Fibroblast of lung (primary cell): ENCODE results near the gene PRELID2. TPM values are rescaled to one million over a fixed set of nuclear protein-coding genes. Genes with fewer than 3 reads are reported as not detected.

Source experiments
- DNase-seq, 2 donors: peaks; one replicate each; pipeline versions ENCODE4 v3.0.0 to v3.0.0-alpha.2; 2010; ENCODE audit warnings: low read depth in 2 of 2
- H2AFZ ChIP-seq: 2 replicates; pipeline ENCODE4 v1.5.1; 2012; ENCODE audit warnings: low read length, control low read depth, inconsistent platforms
- H3K27ac ChIP-seq: 2 replicates; pipeline ENCODE4 v1.5.1; 2011; ENCODE audit warnings: low read length, control low read depth; ENCODE audit not compliant: insufficient read depth
- H3K27me3 ChIP-seq: 2 replicates; pipeline ENCODE4 v1.5.1; 2011; ENCODE audit warnings: mild to moderate bottlenecking, low read length; ENCODE audit not compliant: control insufficient read depth, insufficient read depth
- H3K36me3 ChIP-seq: 2 replicates; pipeline ENCODE4 v1.5.1; 2011; ENCODE audit warnings: low read length; ENCODE audit not compliant: control insufficient read depth, insufficient read depth
- H3K4me1 ChIP-seq: 2 replicates; pipeline ENCODE4 v1.5.1; 2011; ENCODE audit warnings: low read length; ENCODE audit not compliant: control insufficient read depth, insufficient read depth; ENCODE audit errors: extremely low read depth
- H3K4me2 ChIP-seq: 2 replicates; pipeline ENCODE4 v1.5.1; 2011; ENCODE audit warnings: low read length, control low read depth; ENCODE audit not compliant: insufficient read depth; ENCODE audit errors: extremely low read depth
- H3K4me3 ChIP-seq, 4 experiments: fragments of 200-600 bp in 1 of 4; sonication (generic) in 1 of 4; replicated peaks in 1 of 4; 2 replicates each; pipeline ENCODE4 v1.5.1; 2011 to 2016; ENCODE audit warnings: low read length in 4 of 4, low read depth in 3 of 4, mild to moderate bottlenecking in 3 of 4, control low read depth in 2 of 4, inconsistent platforms in 1 of 4, mixed read lengths in 1 of 4; ENCODE audit not compliant: insufficient read depth in 1 of 4; ENCODE audit errors: control extremely low read depth in 1 of 4
- H3K79me2 ChIP-seq: 2 replicates; pipeline ENCODE4 v1.5.1; 2012; ENCODE audit warnings: mild to moderate bottlenecking, low read length, inconsistent platforms; ENCODE audit not compliant: control insufficient read depth, insufficient read depth
- H3K9ac ChIP-seq: 2 replicates; pipeline ENCODE4 v1.5.1; 2011; ENCODE audit warnings: mild to moderate bottlenecking, low read length, control low read depth; ENCODE audit not compliant: insufficient read depth
- H3K9me3 ChIP-seq: 2 replicates; pipeline ENCODE4 v1.5.1; 2012; ENCODE audit warnings: low read depth, low read length; ENCODE audit not compliant: control insufficient read depth, insufficient read depth
- H4K20me1 ChIP-seq: 2 replicates; pipeline ENCODE4 v1.5.1; 2011; ENCODE audit warnings: low read length; ENCODE audit not compliant: control insufficient read depth, insufficient read depth; ENCODE audit errors: extremely low read depth
- EZH2 ChIP-seq: IDR thresholded peaks from 2 replicates; pipeline ENCODE4 v1.5.1; 2012; ENCODE audit warnings: low read length, control low read depth, mild to moderate bottlenecking; ENCODE audit errors: missing control alignments
- polyA plus RNA-seq, 2 donors: library from polyadenylated mRNA; depleted of rRNA in 1 of 2; stranded (reverse) in 1 of 2; unstranded in 1 of 2; fragments of >200 nt; gene quantifications; 2 replicates each; pipeline ENCODE4 v1.2.1, GENCODE V29; 2011 to 2012; ENCODE audit warnings: missing spikeins in 1 of 2
- total RNA-seq: library from RNA; depleted of rRNA; stranded (reverse); fragments of >200 nt; gene quantifications from 2 replicates; pipeline ENCODE4 v1.2.1, GENCODE V29; 2014
- TF ChIP-seq, protein P1 (sequence below), 2 donors: IDR thresholded peaks in 1 of 2; conservative IDR thresholded peaks in 1 of 2; 1 replicate in 1 of 2; 2 replicates in 1 of 2; pipeline ENCODE4 v1.5.1; 2011 to 2012; ENCODE audit warnings: low read length in 2 of 2, control low read depth in 1 of 2, inconsistent platforms in 1 of 2, low read depth in 1 of 2, mild to moderate bottlenecking in 1 of 2

Gene PRELID2
- total and polyA plus RNA-seq, 2 donors (not counting 1 experiment from before 2014, with no cell fraction given) = 6.1 to 27.9 TPM

DNA sequence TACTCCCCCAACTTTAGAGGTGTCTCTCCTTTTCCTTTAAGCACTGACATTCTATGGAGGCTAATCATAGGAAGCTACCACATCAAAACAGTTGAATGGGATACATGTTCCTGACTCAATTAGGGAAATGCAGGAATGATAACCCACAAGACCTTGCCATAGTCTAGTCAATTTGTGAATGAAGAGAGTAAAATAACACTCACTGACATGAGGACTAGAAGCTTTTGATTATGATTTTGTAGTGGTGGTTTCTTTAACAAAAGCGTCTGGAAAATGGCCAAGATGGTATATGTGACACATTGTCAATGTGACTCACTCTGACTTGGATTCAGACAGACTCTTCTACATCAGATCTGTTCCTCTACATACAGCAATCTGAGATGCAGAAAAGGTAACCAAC lies 13.7 kb upstream of the PRELID2 start:
- peaks cover 8% of the 10 kb centered on the region for H3K4me1 ChIP-seq
- no peaks in the 10 kb centered on the region for H3K27me3 ChIP-seq
- H2AFZ ChIP-seq = no peak overlapping the region
- H3K79me2 ChIP-seq = no peaks in the 10 kb centered on the region
- no peak overlapping the region for H3K27ac ChIP-seq
- no peaks in the 10 kb centered on the region for H4K20me1 ChIP-seq
- H3K36me3 ChIP-seq = no peaks in the 10 kb centered on the region
- no peak overlapping the region for H3K9ac ChIP-seq
- H3K4me2 ChIP-seq = no peak overlapping the region
- no peaks in the 10 kb centered on the region for H3K9me3 ChIP-seq
- peak; percentile 27 to 64 for DNase-seq
- TF ChIP-seq, protein P1, sequence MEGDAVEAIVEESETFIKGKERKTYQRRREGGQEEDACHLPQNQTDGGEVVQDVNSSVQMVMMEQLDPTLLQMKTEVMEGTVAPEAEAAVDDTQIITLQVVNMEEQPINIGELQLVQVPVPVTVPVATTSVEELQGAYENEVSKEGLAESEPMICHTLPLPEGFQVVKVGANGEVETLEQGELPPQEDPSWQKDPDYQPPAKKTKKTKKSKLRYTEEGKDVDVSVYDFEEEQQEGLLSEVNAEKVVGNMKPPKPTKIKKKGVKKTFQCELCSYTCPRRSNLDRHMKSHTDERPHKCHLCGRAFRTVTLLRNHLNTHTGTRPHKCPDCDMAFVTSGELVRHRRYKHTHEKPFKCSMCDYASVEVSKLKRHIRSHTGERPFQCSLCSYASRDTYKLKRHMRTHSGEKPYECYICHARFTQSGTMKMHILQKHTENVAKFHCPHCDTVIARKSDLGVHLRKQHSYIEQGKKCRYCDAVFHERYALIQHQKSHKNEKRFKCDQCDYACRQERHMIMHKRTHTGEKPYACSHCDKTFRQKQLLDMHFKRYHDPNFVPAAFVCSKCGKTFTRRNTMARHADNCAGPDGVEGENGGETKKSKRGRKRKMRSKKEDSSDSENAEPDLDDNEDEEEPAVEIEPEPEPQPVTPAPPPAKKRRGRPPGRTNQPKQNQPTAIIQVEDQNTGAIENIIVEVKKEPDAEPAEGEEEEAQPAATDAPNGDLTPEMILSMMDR (conservative IDR thresholded peaks at IDR 0.05 in 1 of 2, IDR thresholded peaks at IDR 0.05 in 1 of 2; ENCODE audit: low read depth in 1 of 2, low read length in 2 of 2) = no peak
- TF ChIP-seq EZH2 = no peak
- H3K4me3 ChIP-seq = no peak overlapping the region

DNA sequence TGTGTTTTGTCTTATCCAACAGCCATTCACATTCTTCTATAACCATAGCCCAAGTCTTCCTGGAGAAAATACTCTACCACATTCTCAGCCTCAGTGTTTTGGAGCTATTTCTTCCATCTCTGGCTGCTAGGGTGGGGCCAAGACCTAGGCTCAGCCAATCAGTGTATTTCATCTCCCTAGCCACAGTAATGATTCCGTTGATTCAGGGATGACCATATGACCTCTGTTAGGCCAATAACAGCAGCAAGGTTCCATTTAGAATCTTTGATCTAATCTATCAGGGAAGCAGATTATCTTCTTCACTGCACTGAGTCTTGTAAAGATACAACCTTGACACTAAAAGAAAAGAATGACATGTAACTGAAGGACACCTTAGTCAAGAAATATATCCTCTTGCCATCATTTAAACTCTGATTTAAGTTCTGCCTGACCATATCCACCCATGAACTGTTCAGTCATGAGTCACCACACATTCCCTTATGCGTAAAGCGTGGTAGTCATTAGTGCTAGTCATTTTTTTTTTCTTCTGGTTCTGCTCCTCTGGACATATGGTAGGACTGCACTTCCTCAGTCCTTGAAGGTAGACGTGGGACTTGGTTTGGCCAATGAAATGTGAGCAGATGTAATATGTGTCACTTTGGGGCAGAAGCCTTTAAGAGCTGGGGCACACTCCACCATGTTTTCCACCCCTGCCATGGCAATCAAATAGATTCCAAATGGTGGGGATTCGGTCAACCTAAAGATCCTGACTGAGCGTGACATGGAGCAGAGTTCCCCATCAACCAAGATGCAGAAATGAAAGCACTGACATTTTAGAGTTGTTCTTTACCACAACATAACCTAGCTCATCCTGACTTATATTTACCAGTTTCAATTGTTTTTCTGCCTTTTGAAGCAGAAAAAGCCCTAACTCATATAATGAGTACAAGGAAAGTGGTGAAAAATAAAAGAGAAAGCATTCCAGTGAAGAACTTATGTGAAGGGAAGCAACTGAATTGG lies 12.7 kb upstream of the PRELID2 start:
- Histone ChIP-seq H3K9ac (no peak overlapping the region), H2AFZ (peak overlapping the region; percentile 37), H3K36me3 (no peaks in the 10 kb centered on the region), H4K20me1 (no peaks in the 10 kb centered on the region), H3K27ac (peak overlapping the region; percentile 13), H3K4me1 (peaks cover 8% of the 10 kb centered on the region), H3K79me2 (no peaks in the 10 kb centered on the region), H3K4me3 (no peak overlapping the region), H3K4me2 (no peak overlapping the region), H3K27me3 (no peaks in the 10 kb centered on the region), H3K9me3 (no peaks in the 10 kb centered on the region)
- peak; percentile 71 to 91 for DNase-seq
- TF ChIP-seq, protein P1 (conservative IDR thresholded peaks at IDR 0.05 in 1 of 2, IDR thresholded peaks at IDR 0.05 in 1 of 2; ENCODE audit: low read depth in 1 of 2, low read length in 2 of 2) = no peak
- no peak for TF ChIP-seq EZH2

DNA sequence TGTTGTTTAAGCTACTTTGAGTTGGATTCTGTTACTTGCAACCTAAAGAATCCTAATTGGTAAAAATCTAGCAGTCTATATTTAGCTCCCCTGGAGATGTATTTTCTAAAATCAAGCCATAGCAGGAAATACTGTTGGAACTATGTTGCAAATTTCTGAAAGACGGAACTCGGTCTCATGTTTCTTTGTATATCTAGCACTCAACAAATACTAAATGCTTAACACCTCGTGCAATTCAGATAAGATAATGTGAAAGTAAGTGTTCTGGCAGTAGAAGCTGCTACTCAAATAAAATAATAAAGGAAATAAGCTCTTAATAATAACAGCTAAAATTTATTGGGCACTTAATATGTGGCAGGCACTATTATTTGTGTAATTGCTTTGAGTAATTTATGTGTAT lies 10.9 kb upstream of the PRELID2 start:
- no peak for DNase-seq
- H3K4me1 ChIP-seq = peaks cover 8% of the 10 kb centered on the region
- no peaks in the 10 kb centered on the region for H3K27me3 ChIP-seq
- no peak overlapping the region for H3K4me2 ChIP-seq
- H3K36me3 ChIP-seq = no peaks in the 10 kb centered on the region
- H3K4me3 ChIP-seq = no peak overlapping the region
- no peaks in the 10 kb centered on the region for H4K20me1 ChIP-seq
- no peaks in the 10 kb centered on the region for H3K9me3 ChIP-seq
- no peak overlapping the region for H2AFZ ChIP-seq
- no peaks in the 10 kb centered on the region for H3K79me2 ChIP-seq
- no peak overlapping the region for H3K27ac ChIP-seq
- no peak overlapping the region for H3K9ac ChIP-seq
- TF ChIP-seq, protein P1 (conservative IDR thresholded peaks at IDR 0.05 in 1 of 2, IDR thresholded peaks at IDR 0.05 in 1 of 2; ENCODE audit: low read depth in 1 of 2, low read length in 2 of 2) = no peak
- TF ChIP-seq EZH2 = no peak
